ENCODE data around the gene PRSS38. TPM values are rescaled to one million over a fixed set of nuclear protein-coding genes. Genes with fewer than 3 reads are reported as not detected.

PRSS38 gene
- total RNA-seq, 4 donors from 2014 or later, result not detected

- no peak for ATAC-seq (ENCODE audit: low FRiP score)
- TF ChIP-seq, protein P1, sequence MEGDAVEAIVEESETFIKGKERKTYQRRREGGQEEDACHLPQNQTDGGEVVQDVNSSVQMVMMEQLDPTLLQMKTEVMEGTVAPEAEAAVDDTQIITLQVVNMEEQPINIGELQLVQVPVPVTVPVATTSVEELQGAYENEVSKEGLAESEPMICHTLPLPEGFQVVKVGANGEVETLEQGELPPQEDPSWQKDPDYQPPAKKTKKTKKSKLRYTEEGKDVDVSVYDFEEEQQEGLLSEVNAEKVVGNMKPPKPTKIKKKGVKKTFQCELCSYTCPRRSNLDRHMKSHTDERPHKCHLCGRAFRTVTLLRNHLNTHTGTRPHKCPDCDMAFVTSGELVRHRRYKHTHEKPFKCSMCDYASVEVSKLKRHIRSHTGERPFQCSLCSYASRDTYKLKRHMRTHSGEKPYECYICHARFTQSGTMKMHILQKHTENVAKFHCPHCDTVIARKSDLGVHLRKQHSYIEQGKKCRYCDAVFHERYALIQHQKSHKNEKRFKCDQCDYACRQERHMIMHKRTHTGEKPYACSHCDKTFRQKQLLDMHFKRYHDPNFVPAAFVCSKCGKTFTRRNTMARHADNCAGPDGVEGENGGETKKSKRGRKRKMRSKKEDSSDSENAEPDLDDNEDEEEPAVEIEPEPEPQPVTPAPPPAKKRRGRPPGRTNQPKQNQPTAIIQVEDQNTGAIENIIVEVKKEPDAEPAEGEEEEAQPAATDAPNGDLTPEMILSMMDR (IDR thresholded peaks at IDR 0.05), result no peak
- no peak for DNase-seq (ENCODE audit: low spot score)
Observed at GRCh38 chr1:227778401-227778947, 37.0 kb upstream of the PRSS38 start.

DNA sequence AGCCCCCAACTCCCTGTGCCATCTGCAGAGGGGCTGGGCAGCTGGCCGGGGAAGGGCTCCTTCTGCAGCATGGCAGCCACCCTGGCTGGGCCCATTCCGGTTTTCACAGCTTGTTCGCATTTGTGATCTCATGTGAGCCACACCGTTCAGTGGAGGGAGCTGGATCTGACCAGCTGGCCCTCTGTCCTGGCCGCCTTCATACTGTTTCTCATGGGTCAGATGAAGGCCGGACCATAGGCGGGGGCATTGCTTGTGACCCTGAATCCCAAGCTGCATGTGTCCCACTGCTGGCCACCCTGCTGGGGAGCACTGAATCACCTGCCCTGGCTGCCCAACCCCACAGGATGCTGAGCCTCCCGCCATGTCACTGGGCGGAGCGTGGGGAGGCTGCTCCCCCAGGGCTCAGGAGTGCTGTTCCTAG is 36.4 kb upstream of the PRSS38 start:
- no peak for ATAC-seq (ENCODE audit: low FRiP score)
- no peak for DNase-seq (ENCODE audit: low spot score)
- TF ChIP-seq, protein P1 (IDR thresholded peaks at IDR 0.05), result no peak

- TF ChIP-seq, protein P1 (IDR thresholded peaks at IDR 0.05), result no peak
- DNase-seq (ENCODE audit: low spot score) (no peak), ATAC-seq (ENCODE audit: low FRiP score) (no peak)
Observed at GRCh38 chr1:227779685-227780084, 35.8 kb upstream of the PRSS38 start.

DNA sequence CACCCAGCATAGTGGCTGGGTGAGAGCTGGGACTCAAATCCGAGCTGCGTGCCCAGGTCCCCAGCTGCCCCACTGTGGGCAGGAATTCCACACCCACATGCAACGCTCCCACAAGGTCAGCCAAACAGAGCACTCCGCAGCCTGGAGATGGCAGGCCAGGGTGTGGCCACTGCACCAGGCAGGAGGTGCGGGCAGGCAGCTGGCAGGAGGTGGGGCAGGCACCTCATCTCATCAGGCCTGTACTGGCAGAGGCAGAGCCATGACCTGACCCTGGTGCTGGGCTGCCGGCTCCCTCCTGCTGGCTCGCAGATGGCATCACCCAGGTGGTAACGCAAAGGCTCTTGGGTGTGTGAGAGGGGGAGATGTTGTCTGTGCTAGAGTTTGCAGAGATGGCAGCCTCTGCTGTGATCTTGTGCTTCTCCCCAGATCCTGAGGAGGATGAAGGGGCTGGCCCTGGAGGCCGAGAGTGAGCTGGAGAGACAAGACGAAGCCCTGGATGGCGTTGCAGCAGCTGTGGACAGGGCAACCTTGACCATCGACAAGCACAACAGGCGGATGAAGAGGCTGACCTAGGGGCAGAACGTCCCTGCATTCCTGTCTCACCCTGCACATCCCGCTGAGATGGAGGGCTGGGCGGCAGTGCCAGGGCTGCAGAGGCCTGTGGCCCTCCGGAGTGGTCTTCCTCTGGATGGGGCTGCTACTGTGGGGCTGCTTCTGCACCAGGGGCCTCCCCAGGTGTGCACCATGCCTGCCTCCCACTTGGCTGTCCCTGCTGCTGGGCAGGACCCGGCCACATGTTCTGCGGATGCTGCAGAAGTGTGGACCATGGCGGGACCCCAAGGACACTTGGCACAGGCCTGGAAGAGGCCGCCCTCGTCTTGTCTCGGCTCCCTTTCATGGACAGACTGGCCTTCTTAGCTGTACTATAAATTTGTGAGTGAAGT is 35.1 kb upstream of the PRSS38 start:
- TF ChIP-seq, protein P1 (IDR thresholded peaks at IDR 0.05), result no peak
- peak; percentile 18 for DNase-seq (ENCODE audit: low spot score)
- ATAC-seq (ENCODE audit: low FRiP score), result no peak

- TF ChIP-seq, protein P1 (IDR thresholded peaks at IDR 0.05), result no peak
- DNase-seq (ENCODE audit: low spot score), result peak; percentile 13
- no peak for ATAC-seq (ENCODE audit: low FRiP score)
Observed at GRCh38 chr1:227781314-227781930, 34.1 kb upstream of the PRSS38 start.

DNA sequence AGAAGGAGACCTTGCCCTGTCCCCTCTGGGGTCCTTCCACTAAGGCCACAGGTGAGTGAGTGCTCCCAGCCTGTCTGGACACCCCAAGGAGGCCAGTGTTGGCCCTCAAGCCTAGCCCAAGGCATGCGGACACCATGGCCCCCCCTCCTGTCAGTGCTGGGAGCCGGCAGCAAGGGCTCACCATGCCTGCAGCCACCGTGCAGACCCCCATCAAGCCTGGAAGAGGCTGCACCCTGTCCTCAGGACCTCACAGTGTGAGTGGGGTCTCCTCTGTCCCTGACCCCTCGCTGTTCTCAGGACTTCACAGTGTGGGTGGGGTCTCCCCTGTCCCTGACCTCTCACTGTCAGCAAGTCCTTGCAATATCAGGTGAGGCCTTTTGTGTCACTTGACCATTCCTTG is 33.2 kb upstream of the PRSS38 start:
- DNase-seq (ENCODE audit: low spot score), result no peak
- no peak for ATAC-seq (ENCODE audit: low FRiP score)
- TF ChIP-seq, protein P1 (IDR thresholded peaks at IDR 0.05), result no peak

Measured in omental fat pad (tissue), 4 donors.